Caco-2 (cell line): ENCODE data around the gene SLC5A2. TPM values are rescaled to one million over a fixed set of nuclear protein-coding genes. Genes with fewer than 3 reads are reported as not detected.

Source experiments
- BruUV-seq: library from RNA; stranded (reverse); fragments of 400-500 nt; replicated peaks from 2 replicates; lab custom pipeline; 2021; lab: Mats Ljungman, UMichigan
- CTCF ChIA-PET: fragments of 300-600 bp; sonication (Branson Sonifier 250); formaldehyde crosslinking; loops from one replicate; lab custom pipeline; 2022; ENCODE audit warnings: antibody characterized with exemption; lab: Charles Lee
- POLR2A ChIA-PET: fragments of 300-600 bp; sonication (Branson Sonifier 250); formaldehyde crosslinking; loops from one replicate; lab custom pipeline; 2022; ENCODE audit warnings: antibody characterized with exemption; lab: Charles Lee
- DNase-seq, 2 experiments: peaks; one replicate each; pipeline versions ENCODE4 v3.0.0 to v3.0.0-alpha.2; 2020 to 2022
- H3K27me3 ChIP-seq: replicated peaks from 2 replicates; pipeline ENCODE4 v1.6.0; 2011; ENCODE audit warnings: low read length; ENCODE audit not compliant: control insufficient read depth, insufficient read depth
- H3K36me3 ChIP-seq: 2 replicates; pipeline ENCODE4 v1.5.1; 2011; ENCODE audit warnings: low read length; ENCODE audit not compliant: control insufficient read depth, insufficient read depth
- H3K4me1 ChIP-seq: fragments of 250-450 bp; sonication (Bioruptor Pico); 2 replicates; pipeline ENCODE4 v1.5.1; 2020; ENCODE audit warnings: mild to moderate bottlenecking
- H3K4me3 ChIP-seq: 2 replicates; pipeline ENCODE4 v1.5.1; 2011; ENCODE audit warnings: low read depth, mild to moderate bottlenecking, control low read depth, low read length
- H3K9me3 ChIP-seq: fragments of 250-450 bp; sonication (Bioruptor Pico); 2 replicates; pipeline ENCODE4 v1.5.1; 2020; ENCODE audit warnings: mild to moderate bottlenecking, moderate library complexity
- H3K27ac Mint-ChIP-seq: one replicate; pipeline ENCODE4 v1.8.0; 2022; ENCODE audit warnings: mixed read lengths; ENCODE audit not compliant: unreplicated experiment
- H3K27me3 Mint-ChIP-seq: one replicate; pipeline ENCODE4 v1.8.0; 2022; ENCODE audit warnings: mixed read lengths; ENCODE audit not compliant: insufficient read depth, unreplicated experiment
- H3K36me3 Mint-ChIP-seq: one replicate; pipeline ENCODE4 v1.8.0; 2022; ENCODE audit warnings: mild to moderate bottlenecking, mixed read lengths; ENCODE audit not compliant: insufficient read depth, unreplicated experiment
- H3K4me1 Mint-ChIP-seq: one replicate; pipeline ENCODE4 v1.8.0; 2022; ENCODE audit warnings: low read depth, mixed read lengths; ENCODE audit not compliant: unreplicated experiment
- H3K4me3 Mint-ChIP-seq: one replicate; pipeline ENCODE4 v1.8.0; 2022; ENCODE audit warnings: mild to moderate bottlenecking, moderate library complexity, mixed read lengths; ENCODE audit not compliant: unreplicated experiment
- H3K9me3 Mint-ChIP-seq: one replicate; pipeline ENCODE4 v1.8.0; 2022; ENCODE audit warnings: mixed read lengths; ENCODE audit not compliant: unreplicated experiment
- intact Hi-C: fragments of 100-400 bp; cut with micrococcal nuclease; formaldehyde crosslinking; loops from one replicate; pipeline ENCODE4 v1.10.0; 2022; ENCODE audit not compliant: unreplicated experiment
- total RNA-seq: library from RNA; stranded (reverse); gene quantifications from 2 replicates; pipeline ENCODE4 v1.2.3, GENCODE V29; 2022
- TF ChIP-seq, protein P1 (sequence below), 2 experiments: fragments of 200-600 bp in 1 of 2; IDR thresholded peaks; 1 replicate in 1 of 2; 2 replicates in 1 of 2; pipeline versions ENCODE4 v1.5.1 to v1.8.0; 2011 to 2022; ENCODE audit warnings: antibody characterized with exemption in 1 of 2, control low read depth in 1 of 2, inconsistent platforms in 1 of 2, low read depth in 1 of 2, low read length in 1 of 2, mild to moderate bottlenecking in 1 of 2, moderate library complexity in 1 of 2; ENCODE audit not compliant: insufficient read depth in 1 of 2, severe bottlenecking in 1 of 2, unreplicated experiment in 1 of 2

Gene SLC5A2
- total RNA-seq, 1 experiment from 2014 or later = 3.0 TPM

- DNase-seq = peak in 1 of 2 experiments; percentile 23
- H3K4me1 Mint-ChIP-seq = peaks cover 24% of the 10 kb centered on the region
- Histone ChIP-seq H3K4me1 (peaks cover 3% of the 10 kb centered on the region), H3K9me3 (no peaks in the 10 kb centered on the region), H3K36me3 (no peaks in the 10 kb centered on the region), H3K27me3 (no peaks in the 10 kb centered on the region), H3K4me3 (peak overlapping the region; percentile 81)
- peak overlapping the region; percentile 86 for H3K27ac Mint-ChIP-seq
- H3K36me3 Mint-ChIP-seq = peaks cover 24% of the 10 kb centered on the region
- intact Hi-C loops = loop anchor here (2.0 kb wide), 1 partner anchor 33 kb away; the partner anchor contains the start of gene RUSF1
- CTCF ChIA-PET = interaction anchor here (3.6 kb wide), 1 partner anchor 17 kb away, joined by 33 read pairs; the partner anchor contains the start of gene ARMC5
- peak overlapping the region; percentile 86 for H3K4me3 Mint-ChIP-seq
- POLR2A ChIA-PET = no interaction called here
- no peaks in the 10 kb centered on the region for H3K27me3 Mint-ChIP-seq
- no peaks in the 10 kb centered on the region for H3K9me3 Mint-ChIP-seq
- no TSS peak for BruUV-seq
- TF ChIP-seq, protein P1, sequence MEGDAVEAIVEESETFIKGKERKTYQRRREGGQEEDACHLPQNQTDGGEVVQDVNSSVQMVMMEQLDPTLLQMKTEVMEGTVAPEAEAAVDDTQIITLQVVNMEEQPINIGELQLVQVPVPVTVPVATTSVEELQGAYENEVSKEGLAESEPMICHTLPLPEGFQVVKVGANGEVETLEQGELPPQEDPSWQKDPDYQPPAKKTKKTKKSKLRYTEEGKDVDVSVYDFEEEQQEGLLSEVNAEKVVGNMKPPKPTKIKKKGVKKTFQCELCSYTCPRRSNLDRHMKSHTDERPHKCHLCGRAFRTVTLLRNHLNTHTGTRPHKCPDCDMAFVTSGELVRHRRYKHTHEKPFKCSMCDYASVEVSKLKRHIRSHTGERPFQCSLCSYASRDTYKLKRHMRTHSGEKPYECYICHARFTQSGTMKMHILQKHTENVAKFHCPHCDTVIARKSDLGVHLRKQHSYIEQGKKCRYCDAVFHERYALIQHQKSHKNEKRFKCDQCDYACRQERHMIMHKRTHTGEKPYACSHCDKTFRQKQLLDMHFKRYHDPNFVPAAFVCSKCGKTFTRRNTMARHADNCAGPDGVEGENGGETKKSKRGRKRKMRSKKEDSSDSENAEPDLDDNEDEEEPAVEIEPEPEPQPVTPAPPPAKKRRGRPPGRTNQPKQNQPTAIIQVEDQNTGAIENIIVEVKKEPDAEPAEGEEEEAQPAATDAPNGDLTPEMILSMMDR (IDR thresholded peaks at IDR 0.05; ENCODE audit: insufficient read depth in 1 of 2, low read depth in 1 of 2, low read length in 1 of 2, severe bottlenecking in 1 of 2, unreplicated experiment in 1 of 2) = no peak
Observed at GRCh38 chr16:31475946-31476302, 7.0 kb upstream of the SLC5A2 start.

- no peaks in the 10 kb centered on the region for H3K9me3 ChIP-seq
- peak overlapping the region; percentile 86 for H3K27ac Mint-ChIP-seq
- ChIA-PET CTCF (interaction anchor here (0.7 to 3.6 kb wide), 3 partner anchors 17 to 397 kb away, joined by 3 to 33 read pairs (median 4); partner anchors contain the start of genes ARMC5 and ZNF267), POLR2A (interaction anchor here (1.0 to 2.4 kb wide), 3 partner anchors 13 to 25 kb away, joined by 3 to 30 read pairs (median 3); partner anchors contain the start of gene ARMC5)
- intact Hi-C loops = loop anchor here (1.0 to 2.0 kb wide), 2 partner anchors 17 to 32 kb away; partner anchors contain the start of genes ARMC5 and RUSF1
- H3K4me1 ChIP-seq = peaks cover 3% of the 10 kb centered on the region
- peak overlapping the region; percentile 86 for H3K4me3 Mint-ChIP-seq
- no peaks in the 10 kb centered on the region for H3K27me3 ChIP-seq
- no peaks in the 10 kb centered on the region for H3K9me3 Mint-ChIP-seq
- H3K36me3 Mint-ChIP-seq = peaks cover 24% of the 10 kb centered on the region
- H3K4me3 ChIP-seq = peak overlapping the region; percentile 81
- TF ChIP-seq, protein P1 (IDR thresholded peaks at IDR 0.05; ENCODE audit: insufficient read depth in 1 of 2, low read depth in 1 of 2, low read length in 1 of 2, severe bottlenecking in 1 of 2, unreplicated experiment in 1 of 2) = no peak
- no peaks in the 10 kb centered on the region for H3K36me3 ChIP-seq
- H3K4me1 Mint-ChIP-seq = peaks cover 18% of the 10 kb centered on the region
- peak; percentile 79 to 87 for DNase-seq
- H3K27me3 Mint-ChIP-seq = no peaks in the 10 kb centered on the region
- BruUV-seq = no TSS peak
Observed at GRCh38 chr16:31476303-31477219, 6.4 kb upstream of the SLC5A2 start.
